ENCODE measurements around the gene MAD1L1.

Gene MAD1L1

DNA sequence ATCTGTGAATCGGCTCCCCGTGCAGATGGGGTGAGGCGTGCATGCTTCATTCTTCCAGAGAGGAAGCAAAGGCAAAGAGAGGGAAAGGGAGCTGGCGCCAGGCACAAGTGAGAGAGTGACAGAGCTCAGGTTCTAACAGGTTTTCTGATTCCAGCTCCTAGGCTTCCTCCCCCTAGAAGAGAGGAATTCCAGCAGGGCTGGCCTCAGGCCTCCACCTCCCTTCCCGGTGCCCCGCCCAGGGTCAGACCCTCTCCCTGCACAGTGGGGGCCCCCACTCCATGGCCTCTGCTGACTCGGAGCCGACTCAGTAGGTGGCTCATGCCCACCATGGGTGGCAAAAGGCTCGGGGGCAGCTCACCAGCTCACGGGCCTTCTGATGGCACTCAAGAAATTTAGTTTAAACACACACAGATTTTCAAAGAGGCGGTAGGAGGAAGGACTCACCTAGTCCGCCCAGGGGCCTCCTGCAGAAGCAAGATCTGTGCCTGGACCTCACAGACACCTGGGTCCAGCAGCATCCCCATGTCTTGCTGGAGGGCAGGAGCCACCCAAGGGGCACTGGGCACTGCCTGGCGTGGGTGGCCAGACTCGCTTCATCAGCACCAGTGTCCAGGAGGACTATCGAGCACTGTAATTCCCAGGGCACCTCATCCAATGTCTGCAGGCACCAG, 183.5 kb downstream of the MAD1L1 start:
- TF ChIP-seq, protein P1, sequence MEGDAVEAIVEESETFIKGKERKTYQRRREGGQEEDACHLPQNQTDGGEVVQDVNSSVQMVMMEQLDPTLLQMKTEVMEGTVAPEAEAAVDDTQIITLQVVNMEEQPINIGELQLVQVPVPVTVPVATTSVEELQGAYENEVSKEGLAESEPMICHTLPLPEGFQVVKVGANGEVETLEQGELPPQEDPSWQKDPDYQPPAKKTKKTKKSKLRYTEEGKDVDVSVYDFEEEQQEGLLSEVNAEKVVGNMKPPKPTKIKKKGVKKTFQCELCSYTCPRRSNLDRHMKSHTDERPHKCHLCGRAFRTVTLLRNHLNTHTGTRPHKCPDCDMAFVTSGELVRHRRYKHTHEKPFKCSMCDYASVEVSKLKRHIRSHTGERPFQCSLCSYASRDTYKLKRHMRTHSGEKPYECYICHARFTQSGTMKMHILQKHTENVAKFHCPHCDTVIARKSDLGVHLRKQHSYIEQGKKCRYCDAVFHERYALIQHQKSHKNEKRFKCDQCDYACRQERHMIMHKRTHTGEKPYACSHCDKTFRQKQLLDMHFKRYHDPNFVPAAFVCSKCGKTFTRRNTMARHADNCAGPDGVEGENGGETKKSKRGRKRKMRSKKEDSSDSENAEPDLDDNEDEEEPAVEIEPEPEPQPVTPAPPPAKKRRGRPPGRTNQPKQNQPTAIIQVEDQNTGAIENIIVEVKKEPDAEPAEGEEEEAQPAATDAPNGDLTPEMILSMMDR (IDR thresholded peaks at IDR 0.05; ENCODE audit: poor library complexity, severe bottlenecking): no peak
- H3K27ac ChIP-seq (ENCODE audit: poor library complexity, severe bottlenecking): no peak overlapping the region
- ATAC-seq (ENCODE audit: low read depth) (no peak), DNase-seq (ENCODE audit: low spot score) (peak; percentile 45)
- H3K9me3 ChIP-seq (ENCODE audit: severe bottlenecking): no peaks in the 10 kb centered on the region
- H3K27me3 ChIP-seq (ENCODE audit: insufficient read depth, poor library complexity, severe bottlenecking): no peaks in the 10 kb centered on the region
- no peaks in the 10 kb centered on the region for H3K4me1 ChIP-seq (ENCODE audit: insufficient read depth, poor library complexity, severe bottlenecking)
- H3K36me3 ChIP-seq (ENCODE audit: low read depth): no peaks in the 10 kb centered on the region
- H3K4me3 ChIP-seq (ENCODE audit: severe bottlenecking): no peak overlapping the region

DNA sequence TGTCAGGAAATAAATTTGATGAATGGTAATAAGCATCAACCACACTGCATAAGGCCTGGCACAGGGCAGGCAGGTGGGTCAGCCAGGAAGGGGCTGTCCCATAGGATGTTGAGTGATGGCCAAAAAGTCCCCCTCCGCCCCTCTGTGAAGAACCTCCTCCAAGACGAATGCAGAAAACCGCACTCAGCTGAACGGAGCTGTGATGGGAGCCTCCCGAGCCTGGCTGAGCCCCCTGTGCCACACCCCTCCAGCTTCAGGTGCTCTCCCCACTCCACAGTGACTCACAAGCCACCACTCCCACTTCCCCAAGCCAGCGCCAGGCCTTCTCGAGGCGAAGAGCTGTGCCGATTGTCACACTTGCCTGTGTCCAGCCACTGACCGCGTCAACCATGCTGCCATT, 184.2 kb downstream of the MAD1L1 start:
- no peaks in the 10 kb centered on the region for H3K9me3 ChIP-seq (ENCODE audit: severe bottlenecking)
- ATAC-seq (ENCODE audit: low read depth) (no peak), DNase-seq (ENCODE audit: low spot score) (peak; percentile 33)
- no peaks in the 10 kb centered on the region for H3K27me3 ChIP-seq (ENCODE audit: insufficient read depth, poor library complexity, severe bottlenecking)
- no peak overlapping the region for H3K27ac ChIP-seq (ENCODE audit: poor library complexity, severe bottlenecking)
- TF ChIP-seq, protein P1 (IDR thresholded peaks at IDR 0.05; ENCODE audit: poor library complexity, severe bottlenecking): no peak
- no peak overlapping the region for H3K4me3 ChIP-seq (ENCODE audit: severe bottlenecking)
- no peaks in the 10 kb centered on the region for H3K4me1 ChIP-seq (ENCODE audit: insufficient read depth, poor library complexity, severe bottlenecking)
- no peaks in the 10 kb centered on the region for H3K36me3 ChIP-seq (ENCODE audit: low read depth)

DNA sequence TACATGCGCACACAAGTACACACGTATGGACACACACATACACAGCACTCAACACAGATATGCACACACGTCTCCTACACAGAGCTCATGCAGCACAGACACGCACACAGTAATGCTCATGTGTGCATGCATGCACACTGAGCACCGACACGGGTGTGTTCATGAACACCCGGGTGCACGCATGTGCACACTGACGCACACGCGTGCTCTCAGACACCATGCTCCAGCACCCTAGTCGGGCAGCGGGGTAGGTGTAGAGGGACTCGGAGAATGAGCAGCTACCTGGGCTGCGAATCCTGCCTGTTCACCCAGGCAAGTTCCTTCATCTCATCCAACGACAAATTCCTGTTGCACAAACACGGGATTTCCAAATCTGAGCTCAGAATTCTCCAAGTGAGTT, 184.7 kb downstream of the MAD1L1 start:
- no peak overlapping the region for H3K27ac ChIP-seq (ENCODE audit: poor library complexity, severe bottlenecking)
- H3K27me3 ChIP-seq (ENCODE audit: insufficient read depth, poor library complexity, severe bottlenecking): no peaks in the 10 kb centered on the region
- no peaks in the 10 kb centered on the region for H3K4me1 ChIP-seq (ENCODE audit: insufficient read depth, poor library complexity, severe bottlenecking)
- H3K4me3 ChIP-seq (ENCODE audit: severe bottlenecking): no peak overlapping the region
- H3K36me3 ChIP-seq (ENCODE audit: low read depth): no peaks in the 10 kb centered on the region
- H3K9me3 ChIP-seq (ENCODE audit: severe bottlenecking): no peaks in the 10 kb centered on the region
- peak; percentile 31 for DNase-seq (ENCODE audit: low spot score)
- ATAC-seq (ENCODE audit: low read depth): no peak
- TF ChIP-seq, protein P1 (IDR thresholded peaks at IDR 0.05; ENCODE audit: poor library complexity, severe bottlenecking): no peak

DNA sequence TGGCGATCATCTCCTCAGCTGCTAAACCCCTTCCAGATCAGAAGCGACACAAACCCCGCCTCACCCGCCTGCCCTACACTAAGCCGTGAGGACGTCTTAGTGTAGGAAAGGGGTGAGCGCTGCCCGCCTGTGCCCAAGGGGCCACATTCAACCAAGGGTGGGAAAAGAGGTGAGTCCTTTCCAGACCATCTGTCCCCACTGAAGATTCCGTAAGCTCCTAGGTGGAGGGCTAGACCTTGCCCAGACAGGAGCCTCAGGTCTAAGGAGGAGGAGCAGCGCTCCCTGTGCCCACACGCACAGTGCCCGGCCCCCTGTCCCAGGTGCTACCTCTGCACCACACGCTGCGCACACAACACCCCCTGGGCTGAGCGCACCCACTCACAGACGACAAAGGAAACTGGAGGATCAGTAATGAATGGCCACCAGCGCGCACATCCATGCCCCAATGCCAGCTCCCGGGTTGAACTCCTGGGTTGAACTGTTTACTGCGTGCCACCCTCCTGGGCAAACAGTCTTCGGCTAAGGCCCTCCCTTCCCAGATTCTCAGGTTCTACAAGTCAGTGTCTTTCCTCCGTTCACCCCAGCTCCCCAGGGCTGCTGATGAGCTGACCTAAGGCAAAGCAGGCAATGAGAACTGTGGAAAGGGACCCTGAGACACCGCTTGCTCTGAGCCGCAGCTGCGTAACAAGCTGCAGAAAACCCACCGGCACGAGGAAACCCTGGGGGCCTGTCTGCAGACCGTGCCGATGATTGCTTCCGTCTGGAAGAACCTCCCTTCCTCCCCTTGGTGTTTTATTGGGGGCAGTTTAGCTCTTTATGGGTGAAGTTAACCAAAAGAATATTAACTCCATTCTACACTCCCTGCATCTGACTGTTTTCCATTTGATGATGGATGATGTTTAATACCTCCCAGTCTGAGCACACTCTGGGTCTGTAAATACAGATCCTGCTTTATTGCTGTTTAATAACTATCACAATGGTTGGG, 185.9 kb downstream of the MAD1L1 start:
- Histone ChIP-seq H3K36me3 (ENCODE audit: low read depth) (no peaks in the 10 kb centered on the region), H3K9me3 (ENCODE audit: severe bottlenecking) (no peaks in the 10 kb centered on the region), H3K4me3 (ENCODE audit: severe bottlenecking) (no peak overlapping the region), H3K27me3 (ENCODE audit: insufficient read depth, poor library complexity, severe bottlenecking) (no peaks in the 10 kb centered on the region), H3K4me1 (ENCODE audit: insufficient read depth, poor library complexity, severe bottlenecking) (no peaks in the 10 kb centered on the region), H3K27ac (ENCODE audit: poor library complexity, severe bottlenecking) (no peak overlapping the region)
- DNase-seq (ENCODE audit: low spot score): peak; percentile 33
- no peak for ATAC-seq (ENCODE audit: low read depth)
- TF ChIP-seq, protein P1 (IDR thresholded peaks at IDR 0.05; ENCODE audit: poor library complexity, severe bottlenecking): no peak

Data from RWPE2 (cell line).